Eye (tissue), 1 donor: ENCODE results near the gene FBXO41.
"Not testable (repeated sequence)": the region's sequence is repeated elsewhere in the genome, so short reads cannot be mapped to it uniquely, and the experiment has no call there.

ENCODE experiments used
- DNase-seq: peaks from one replicate; pipeline ENCODE4 v3.0.0-alpha.2; 2015

The FBXO41 gene

GRCh38 chr2:73286134-73286655 lies 1.9 kb upstream of the FBXO41 start:
- no peak for DNase-seq

GRCh38 chr2:73285159-73285739 lies 971 bp upstream of the FBXO41 start:
- no peak for DNase-seq

- DNase-seq: peak; percentile 41
These were observed 558 bp downstream of the FBXO41 start for GRCh38 chr2:73283545-73284295.

- DNase-seq: no peak
These were observed 1.2 kb downstream of the FBXO41 start for GRCh38 chr2:73282924-73283544.

GRCh38 chr2:73281244-73281643 lies 3.0 kb downstream of the FBXO41 start:
- DNase-seq: no peak

GRCh38 chr2:73279852-73280251 lies 4.4 kb downstream of the FBXO41 start:
- DNase-seq: no peak

- DNase-seq: no peak
These were observed 12.0 kb downstream of the FBXO41 start for GRCh38 chr2:73272270-73272669.

GRCh38 chr2:73269686-73270465 lies 14.4 kb downstream of the FBXO41 start:
- DNase-seq: no peak

GRCh38 chr2:73268830-73269685 lies 15.2 kb downstream of the FBXO41 start:
- DNase-seq: peak; percentile 65

GRCh38 chr2:73268366-73268829 lies 15.9 kb downstream of the FBXO41 start:
- no peak for DNase-seq

GRCh38 chr2:73267008-73267407 lies 17.3 kb downstream of the FBXO41 start:
- no peak for DNase-seq

GRCh38 chr2:73266061-73266901 lies 18.0 kb downstream of the FBXO41 start:
- DNase-seq: no peak

- no peak for DNase-seq
These were observed 18.8 kb downstream of the FBXO41 start for GRCh38 chr2:73265298-73266060.

- DNase-seq: no peak
These were observed 19.5 kb downstream of the FBXO41 start for GRCh38 chr2:73264783-73265182.

- no peak for DNase-seq
These were observed 20.0 kb downstream of the FBXO41 start for GRCh38 chr2:73264332-73264606.

- DNase-seq: no peak
These were observed 20.5 kb downstream of the FBXO41 start for GRCh38 chr2:73263540-73264331.

GRCh38 chr2:73262691-73263429 lies 21.4 kb downstream of the FBXO41 start:
- not testable (repeated sequence) for DNase-seq

GRCh38 chr2:73262108-73262651 lies 22.1 kb downstream of the FBXO41 start:
- no peak for DNase-seq
